Spleen (tissue), 11 donors: ENCODE measurements around the gene HOXD8. TPM values are rescaled to one million over a fixed set of nuclear protein-coding genes. Genes with fewer than 3 reads are reported as not detected.

Experiments
- DNase-seq: peaks from one replicate; pipeline ENCODE4 v3.0.0-alpha.2; 2020
- H3K27ac ChIP-seq, 8 donors: fragments of 200-600 bp; sonication (generic) in 7 of 8; 1 replicate in 4 of 8; 2 replicates in 4 of 8; pipeline versions ENCODE4 v1.5.0 to v1.8.0; 2016 to 2021; ENCODE audit warnings: inconsistent platforms in 4 of 8, mild to moderate bottlenecking in 4 of 8, moderate library complexity in 1 of 8
- H3K27me3 ChIP-seq, 7 donors: fragments of 200-600 bp; sonication (generic) in 6 of 7; replicated peaks in 1 of 7; 1 replicate in 4 of 7; 2 replicates in 3 of 7; pipeline versions ENCODE4 v1.5.0 to v1.8.0; 2016 to 2021; ENCODE audit warnings: inconsistent platforms in 3 of 7, mild to moderate bottlenecking in 1 of 7
- H3K36me3 ChIP-seq, 6 donors: fragments of 200-600 bp; sonication (generic) in 5 of 6; 1 replicate in 4 of 6; 2 replicates in 2 of 6; pipeline versions ENCODE4 v1.5.0 to v1.8.0; 2016 to 2021; ENCODE audit warnings: inconsistent platforms in 2 of 6
- H3K4me1 ChIP-seq, 6 donors: fragments of 200-600 bp; sonication (generic) in 5 of 6; 1 replicate in 3 of 6; 2 replicates in 3 of 6; pipeline versions ENCODE4 v1.5.0 to v1.8.0; 2016 to 2021; ENCODE audit warnings: inconsistent platforms in 3 of 6
- H3K4me3 ChIP-seq, 8 donors: fragments of 200-600 bp; sonication (generic) in 7 of 8; 1 replicate in 4 of 8; 2 replicates in 4 of 8; pipeline versions ENCODE4 v1.5.0 to v1.8.0; 2016 to 2021; ENCODE audit warnings: inconsistent platforms in 4 of 8, mild to moderate bottlenecking in 4 of 8, moderate library complexity in 2 of 8
- H3K9me3 ChIP-seq, 8 donors: fragments of 200-600 bp; sonication (generic) in 7 of 8; 1 replicate in 4 of 8; 2 replicates in 4 of 8; pipeline versions ENCODE4 v1.5.0 to v1.8.0; 2016 to 2021; ENCODE audit warnings: inconsistent platforms in 4 of 8
- CTCF ChIP-seq, 11 experiments: fragments of 200-600 bp in 7 of 11; fragments of 450-650 bp in 4 of 11; sonication (generic) in 4 of 11; IDR thresholded peaks in 8 of 11; conservative IDR thresholded peaks in 3 of 11; 1 replicate in 7 of 11; 2 replicates in 4 of 11; pipeline versions ENCODE4 v1.4.0 to v1.8.0; 2016 to 2021; ENCODE audit warnings: antibody characterized with exemption in 11 of 11, inconsistent platforms in 4 of 11, mild to moderate bottlenecking in 1 of 11
- POLR2A ChIP-seq, 3 donors: fragments of 450-650 bp; IDR thresholded peaks; one replicate each; pipeline ENCODE4 v1.5.1; 2017; ENCODE audit warnings: antibody characterized with exemption in 3 of 3, mild to moderate bottlenecking in 1 of 3
- POLR2AphosphoS5 ChIP-seq, 3 donors: sonication (generic); formaldehyde crosslinking; IDR thresholded peaks; one replicate each; pipeline ENCODE4 v1.5.1; 2017; ENCODE audit warnings: antibody characterized with exemption in 3 of 3
- WGBS, 5 donors: extraction: QIAGEN DNeasy Blood & Tissue Kit in 3 of 5; methylation state at CpG; one replicate each; pipeline versions ENCODE4 v1.1.5 to v1.1.7; 2013 to 2018; 5-methylcytosine and 5-hydroxymethylcytosine counted together
- intact Hi-C: fragments of 100-400 bp; cut with DNase I; formaldehyde crosslinking; loops from one replicate; pipeline ENCODE4 v1.15.0; 2023; ENCODE audit warnings: low total_unique reads
- polyA plus RNA-seq, 3 donors: library from polyadenylated mRNA; stranded (reverse); fragments of 200-250 nt; gene quantifications; one replicate each; pipeline ENCODE4 v1.2.1, GENCODE V29; 2013
- total RNA-seq, 7 donors: library from RNA; depleted of rRNA in 3 of 7; stranded (reverse); fragments of >200 nt in 3 of 7; fragmentation: NEBNext Ultra II Directional in 4 of 7; extraction: Animal tissue kit (Norgen Biotek cat#: 25700) in 4 of 7; gene quantifications; one replicate each; pipeline versions ENCODE4 v1.1.0 to v1.2.1, GENCODE V29; 2016 to 2021
- donor health status: healthy with polysubstance abuse.
- donor health status: DM: no; HTN: no; CAD: no; lungs with moderate emphysema.
- donor health status: DM: no; HTN: no; CAD: no.
- donor health status: Bipolar disorder and iron deficiency.
- donor health status: healthy.
- donor health status: DM: no; HTN: no; CAD: no.
- donor health status: DM: yes; HTN: yes; CAD: no.

The HOXD8 gene
- total and polyA plus RNA-seq, 10 donors: 4.7 to 27.0 (median 15.8) TPM

- Histone ChIP-seq H3K9me3 (peaks cover 0 to 5% (median 0%) of the 10 kb centered on the region in 8 donors), H3K4me3 (peak within 1 kb of the TSS in 2 of 8 donors; percentile 13 to 22), H3K36me3 (no peaks in the 10 kb centered on the region), H3K27ac (no peak within 1 kb of the TSS), H3K4me1 (peaks cover 10 to 58% (median 47%) of the 10 kb centered on the region in 6 donors), H3K27me3 (peaks cover 22 to 100% (median 100%) of the 10 kb centered on the region in 7 donors)
- TF ChIP-seq POLR2AphosphoS5 (IDR thresholded peaks at IDR 0.05) (peak in 1 of 3 donors; percentile 5), POLR2A (IDR thresholded peaks at IDR 0.05) (no peak)
- intact Hi-C loops: loop anchor here (5.0 kb wide), 2 partner anchors 413 to 848 kb away; no protein-coding TSS in a partner anchor
- DNase-seq: no peak
- WGBS, 5 donors: 6 to 15% (median 7%) methylated on average over 43 to 70 of the region's 70 CpGs
Measured at GRCh38 chr2:176099728-176100546, 29.6 kb upstream of the HOXD8 start, which contains the start of gene HOXD12. Gene HOXD12 (plus strand): TSS chr2:176099795. CDS start chr2:176099802, 7 bp downstream.

DNA sequence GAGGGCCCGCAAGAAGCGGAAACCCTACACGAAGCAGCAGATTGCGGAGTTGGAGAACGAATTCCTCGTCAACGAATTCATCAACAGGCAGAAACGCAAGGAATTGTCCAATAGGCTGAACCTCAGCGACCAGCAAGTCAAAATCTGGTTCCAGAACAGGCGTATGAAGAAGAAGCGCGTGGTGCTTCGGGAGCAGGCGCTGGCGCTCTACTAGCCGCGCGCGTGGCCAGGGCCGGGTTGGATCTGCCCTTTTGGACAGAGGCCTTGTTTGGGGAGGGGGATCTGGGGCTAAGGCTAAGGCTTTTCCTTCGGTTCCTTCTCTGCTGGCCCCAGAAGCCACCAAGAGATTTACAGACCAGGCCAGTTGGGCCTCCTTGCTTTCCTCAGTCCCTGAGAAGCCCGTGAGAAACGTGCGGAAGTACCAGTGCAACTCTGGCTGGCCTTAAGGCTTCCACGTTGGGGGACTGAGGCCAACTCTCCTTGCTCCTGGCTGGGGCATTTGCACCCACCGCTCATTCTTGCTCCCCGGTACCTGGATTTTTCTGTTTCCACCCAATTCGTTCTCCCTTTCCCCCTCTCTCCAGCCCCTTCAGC, 28.9 kb upstream of the HOXD8 start:
- no peak for DNase-seq
- intact Hi-C loops: loop anchor here (5.0 kb wide), 1 partner anchor 413 kb away; no protein-coding TSS in a partner anchor
- no peaks in the 10 kb centered on the region for H3K36me3 ChIP-seq
- no peak overlapping the region for H3K27ac ChIP-seq
- H3K4me1 ChIP-seq: peaks cover 10 to 65% (median 48%) of the 10 kb centered on the region in 6 donors
- 9 to 18% (median 12%) methylated on average over 16 to 28 of the region's 28 CpGs for WGBS, 5 donors
- peaks cover 26 to 100% (median 100%) of the 10 kb centered on the region in 7 donors for H3K27me3 ChIP-seq
- peak overlapping the region in 1 of 8 donors; percentile 22 for H3K4me3 ChIP-seq
- no peak for TF ChIP-seq POLR2AphosphoS5 (IDR thresholded peaks at IDR 0.05)
- TF ChIP-seq POLR2A (IDR thresholded peaks at IDR 0.05): no peak
- no peak for TF ChIP-seq CTCF (IDR thresholded peaks at IDR 0.05 in 8 of 11, conservative IDR thresholded peaks at IDR 0.05 in 3 of 11)
- peaks cover 0 to 5% (median 0%) of the 10 kb centered on the region in 8 donors for H3K9me3 ChIP-seq

- DNase-seq: no peak
- WGBS, 5 donors: 10 to 23% (median 12%) methylated on average over 2 of the region's 2 CpGs
- H3K36me3 ChIP-seq: no peaks in the 10 kb centered on the region
- peaks cover 0 to 5% (median 0%) of the 10 kb centered on the region in 8 donors for H3K9me3 ChIP-seq
- H3K27ac ChIP-seq: no peak overlapping the region
- no peak overlapping the region for H3K4me3 ChIP-seq
- intact Hi-C loops: loop anchor here (5.0 kb wide), 1 partner anchor 414 kb away; no protein-coding TSS in a partner anchor
- peaks cover 26 to 100% (median 100%) of the 10 kb centered on the region in 7 donors for H3K27me3 ChIP-seq
- peaks cover 11 to 69% (median 48%) of the 10 kb centered on the region in 6 donors for H3K4me1 ChIP-seq
- TF ChIP-seq CTCF (IDR thresholded peaks at IDR 0.05 in 8 of 11, conservative IDR thresholded peaks at IDR 0.05 in 3 of 11) (no peak), POLR2A (IDR thresholded peaks at IDR 0.05) (no peak), POLR2AphosphoS5 (IDR thresholded peaks at IDR 0.05) (no peak)
Measured at GRCh38 chr2:176101216-176101830, 28.2 kb upstream of the HOXD8 start.

DNA sequence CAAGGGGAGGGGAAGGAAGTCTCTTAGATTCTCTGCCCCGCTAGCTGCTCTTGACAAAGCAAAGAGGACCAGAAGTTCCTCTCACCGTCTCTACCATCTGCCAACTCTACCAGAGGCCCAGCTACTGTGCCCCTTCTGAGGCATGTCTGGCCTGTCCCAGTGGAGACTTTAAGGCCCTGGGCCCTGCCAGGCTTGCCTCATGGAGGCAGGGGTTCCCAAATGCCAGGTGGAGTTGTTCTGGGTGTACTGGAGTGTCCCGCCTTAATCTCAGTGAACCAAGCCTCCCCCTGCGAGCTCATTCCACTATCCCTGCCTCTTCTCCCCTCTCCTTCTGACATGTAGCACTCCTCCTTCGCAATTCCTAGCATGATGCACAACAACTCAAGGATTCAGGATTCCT, 27.7 kb upstream of the HOXD8 start:
- intact Hi-C loops: loop anchor here (5.0 kb wide), 1 partner anchor 415 kb away; no protein-coding TSS in a partner anchor
- Histone ChIP-seq H3K9me3 (peaks cover 0 to 6% (median 0%) of the 10 kb centered on the region in 8 donors), H3K4me3 (no peak overlapping the region), H3K4me1 (peaks cover 16 to 69% (median 48%) of the 10 kb centered on the region in 6 donors), H3K27me3 (peaks cover 26 to 100% (median 100%) of the 10 kb centered on the region in 7 donors), H3K27ac (no peak overlapping the region), H3K36me3 (no peaks in the 10 kb centered on the region)
- 19 to 29% (median 28%) methylated on average over 5 of the region's 5 CpGs for WGBS, 5 donors
- no peak for TF ChIP-seq POLR2A (IDR thresholded peaks at IDR 0.05)
- TF ChIP-seq CTCF (IDR thresholded peaks at IDR 0.05 in 8 of 11, conservative IDR thresholded peaks at IDR 0.05 in 3 of 11): no peak
- no peak for TF ChIP-seq POLR2AphosphoS5 (IDR thresholded peaks at IDR 0.05)
- no peak for DNase-seq
